Hepatocyte (in vitro differentiated cells): Measurements from ENCODE around the gene MAP3K2. TPM values are rescaled to one million over a fixed set of nuclear protein-coding genes. Genes with fewer than 3 reads are reported as not detected.

Experiments
- DNase-seq: peaks from one replicate; pipeline ENCODE4 v3.0.0-alpha.2; 2016; ENCODE audit warnings: low spot score
- H2AFZ ChIP-seq: fragments of 200-600 bp; sonication (generic); 2 replicates; pipeline ENCODE4 v1.6.0; 2016; ENCODE audit warnings: antibody characterized with exemption, mild to moderate bottlenecking
- H3K27ac ChIP-seq: fragments of 200-600 bp; sonication (generic); 2 replicates; pipeline ENCODE4 v1.5.1; 2016; ENCODE audit warnings: mild to moderate bottlenecking
- H3K27me3 ChIP-seq: fragments of 200-600 bp; sonication (generic); 2 replicates; pipeline ENCODE4 v1.6.1; 2016
- H3K36me3 ChIP-seq: fragments of 200-600 bp; sonication (generic); replicated peaks from 2 replicates; pipeline ENCODE4 v1.5.1; 2016; ENCODE audit warnings: low read depth; ENCODE audit not compliant: insufficient read depth
- H3K4me1 ChIP-seq: fragments of 200-600 bp; sonication (generic); 2 replicates; pipeline ENCODE4 v1.5.1; 2016; ENCODE audit warnings: mild to moderate bottlenecking, moderate library complexity; ENCODE audit not compliant: insufficient read depth
- H3K4me2 ChIP-seq: fragments of 200-600 bp; sonication (generic); 2 replicates; pipeline ENCODE4 v1.6.0; 2016
- H3K4me3 ChIP-seq: fragments of 200-600 bp; sonication (generic); 2 replicates; pipeline ENCODE4 v1.5.1; 2016; ENCODE audit warnings: mild to moderate bottlenecking
- H3K79me2 ChIP-seq: fragments of 200-600 bp; sonication (generic); 2 replicates; pipeline ENCODE4 v1.6.0; 2017; ENCODE audit warnings: mild to moderate bottlenecking
- H3K9me2 ChIP-seq: fragments of 200-600 bp; sonication (generic); replicated peaks from 2 replicates; pipeline ENCODE4 v1.6.0; 2017; ENCODE audit warnings: mild to moderate bottlenecking; ENCODE audit not compliant: insufficient read depth
- H3K9me3 ChIP-seq: fragments of 200-600 bp; sonication (generic); 2 replicates; pipeline ENCODE4 v1.5.1; 2016; ENCODE audit warnings: low read depth, mild to moderate bottlenecking
- H4K20me1 ChIP-seq: fragments of 200-600 bp; sonication (generic); 2 replicates; pipeline ENCODE4 v1.6.0; 2016; ENCODE audit warnings: mild to moderate bottlenecking; ENCODE audit not compliant: insufficient read depth, poor library complexity, severe bottlenecking
- EZH2 ChIP-seq: fragments of 200-600 bp; sonication (generic); IDR thresholded peaks from 2 replicates; pipeline ENCODE4 v1.6.1; 2016; ENCODE audit warnings: antibody characterized with exemption, mild to moderate bottlenecking, borderline replicate concordance
- EZH2phosphoT487 ChIP-seq: fragments of 200-600 bp; sonication (generic); IDR thresholded peaks from one replicate; pipeline ENCODE4 v1.6.1; 2018; ENCODE audit warnings: antibody characterized with exemption, mild to moderate bottlenecking, low read depth, moderate library complexity; ENCODE audit not compliant: unreplicated experiment, severe bottlenecking
- WGBS: methylation state at CpG from one replicate; pipeline ENCODE4 v1.1.6; 2016; ENCODE audit warnings: low lambda C conversion rate; ENCODE audit errors: missing lambda C conversion rate; 5-methylcytosine and 5-hydroxymethylcytosine counted together
- polyA plus RNA-seq: library from polyadenylated mRNA; unstranded; fragments of >200 nt; fragmentation: Nextera tagmentation; extraction: Ambion mirVana; gene quantifications from 2 replicates; pipeline ENCODE4 v1.2.1, GENCODE V29; 2016
- total RNA-seq: library from RNA; depleted of rRNA; stranded (reverse); fragments of >200 nt; gene quantifications from 2 replicates; pipeline ENCODE4 v1.2.3, GENCODE V29; 2014
- TF ChIP-seq, protein P1 (sequence below): fragments of 200-600 bp; sonication (generic); IDR thresholded peaks from 2 replicates; pipeline ENCODE4 v1.5.1; 2016; ENCODE audit warnings: antibody characterized with exemption, mild to moderate bottlenecking; ENCODE audit not compliant: poor library complexity

Gene MAP3K2
- total and polyA plus RNA-seq, 2 experiments from 2014 or later = 28.5 to 52.5 TPM

DNA sequence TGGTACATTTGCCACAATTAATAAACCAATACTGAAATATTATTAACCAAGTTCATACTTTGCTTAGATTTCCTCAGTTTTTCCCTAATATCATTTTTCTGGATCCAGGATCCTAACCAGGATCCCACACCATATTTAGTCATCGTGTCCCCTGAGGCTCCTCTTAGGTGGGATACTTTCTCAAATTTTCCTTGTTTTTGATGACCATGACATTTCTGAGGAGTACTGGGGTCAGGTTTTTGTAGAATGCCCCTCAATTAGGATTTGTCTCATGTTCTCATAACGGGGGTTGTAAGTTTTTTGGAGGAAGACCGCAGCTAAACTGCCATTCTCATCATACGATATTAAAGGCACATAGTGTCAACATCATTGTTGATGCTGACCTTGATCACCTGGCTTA lies 78.3 kb downstream of the MAP3K2 start:
- H4K20me1 ChIP-seq = peaks cover 2% of the 10 kb centered on the region
- H3K4me2 ChIP-seq = no peak overlapping the region
- TF ChIP-seq, protein P1, sequence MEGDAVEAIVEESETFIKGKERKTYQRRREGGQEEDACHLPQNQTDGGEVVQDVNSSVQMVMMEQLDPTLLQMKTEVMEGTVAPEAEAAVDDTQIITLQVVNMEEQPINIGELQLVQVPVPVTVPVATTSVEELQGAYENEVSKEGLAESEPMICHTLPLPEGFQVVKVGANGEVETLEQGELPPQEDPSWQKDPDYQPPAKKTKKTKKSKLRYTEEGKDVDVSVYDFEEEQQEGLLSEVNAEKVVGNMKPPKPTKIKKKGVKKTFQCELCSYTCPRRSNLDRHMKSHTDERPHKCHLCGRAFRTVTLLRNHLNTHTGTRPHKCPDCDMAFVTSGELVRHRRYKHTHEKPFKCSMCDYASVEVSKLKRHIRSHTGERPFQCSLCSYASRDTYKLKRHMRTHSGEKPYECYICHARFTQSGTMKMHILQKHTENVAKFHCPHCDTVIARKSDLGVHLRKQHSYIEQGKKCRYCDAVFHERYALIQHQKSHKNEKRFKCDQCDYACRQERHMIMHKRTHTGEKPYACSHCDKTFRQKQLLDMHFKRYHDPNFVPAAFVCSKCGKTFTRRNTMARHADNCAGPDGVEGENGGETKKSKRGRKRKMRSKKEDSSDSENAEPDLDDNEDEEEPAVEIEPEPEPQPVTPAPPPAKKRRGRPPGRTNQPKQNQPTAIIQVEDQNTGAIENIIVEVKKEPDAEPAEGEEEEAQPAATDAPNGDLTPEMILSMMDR = no peak
- TF ChIP-seq EZH2phosphoT487 (no peak), EZH2 (no peak)
- H3K79me2 ChIP-seq = no peaks in the 10 kb centered on the region
- H3K36me3 ChIP-seq = no peaks in the 10 kb centered on the region
- H3K27me3 ChIP-seq = no peaks in the 10 kb centered on the region
- WGBS = 99% methylated on average over 4 of the region's 4 CpGs
- no peak for DNase-seq
- H3K4me1 ChIP-seq = no peaks in the 10 kb centered on the region
- H3K9me2 ChIP-seq = no peaks in the 10 kb centered on the region
- no peak overlapping the region for H3K4me3 ChIP-seq
- H3K27ac ChIP-seq = no peak overlapping the region
- H2AFZ ChIP-seq = no peak overlapping the region
- no peaks in the 10 kb centered on the region for H3K9me3 ChIP-seq

DNA sequence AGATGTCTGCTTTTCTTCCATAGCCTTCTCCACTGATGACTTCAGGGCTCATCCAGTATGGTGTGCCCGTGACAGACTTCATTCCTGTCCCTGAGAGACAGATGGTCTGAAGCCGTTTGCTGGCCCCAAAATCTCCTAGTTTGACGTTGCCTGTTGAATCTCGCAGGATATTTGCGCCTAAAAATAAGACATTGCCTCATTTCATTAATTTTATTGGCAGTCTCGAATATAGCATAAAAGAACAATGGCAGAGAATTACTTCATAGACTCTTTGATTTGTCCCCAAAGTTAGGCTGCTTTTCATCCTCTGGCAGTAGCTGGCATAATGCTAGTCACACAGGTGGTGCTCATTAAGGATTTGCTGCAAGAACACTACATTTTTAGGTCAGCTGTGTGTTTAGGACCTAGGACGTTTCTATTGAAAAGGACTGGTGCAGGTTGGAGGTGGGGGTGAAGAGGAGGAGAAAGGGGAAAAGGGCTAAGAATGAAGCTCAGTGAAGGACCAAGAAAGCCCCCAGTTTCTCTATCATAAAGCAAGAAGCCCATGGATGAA lies 79.1 kb downstream of the MAP3K2 start:
- TF ChIP-seq EZH2 = no peak
- no peak for TF ChIP-seq EZH2phosphoT487
- TF ChIP-seq, protein P1 = no peak
- WGBS = 94% methylated on average over 7 of the region's 7 CpGs

DNA sequence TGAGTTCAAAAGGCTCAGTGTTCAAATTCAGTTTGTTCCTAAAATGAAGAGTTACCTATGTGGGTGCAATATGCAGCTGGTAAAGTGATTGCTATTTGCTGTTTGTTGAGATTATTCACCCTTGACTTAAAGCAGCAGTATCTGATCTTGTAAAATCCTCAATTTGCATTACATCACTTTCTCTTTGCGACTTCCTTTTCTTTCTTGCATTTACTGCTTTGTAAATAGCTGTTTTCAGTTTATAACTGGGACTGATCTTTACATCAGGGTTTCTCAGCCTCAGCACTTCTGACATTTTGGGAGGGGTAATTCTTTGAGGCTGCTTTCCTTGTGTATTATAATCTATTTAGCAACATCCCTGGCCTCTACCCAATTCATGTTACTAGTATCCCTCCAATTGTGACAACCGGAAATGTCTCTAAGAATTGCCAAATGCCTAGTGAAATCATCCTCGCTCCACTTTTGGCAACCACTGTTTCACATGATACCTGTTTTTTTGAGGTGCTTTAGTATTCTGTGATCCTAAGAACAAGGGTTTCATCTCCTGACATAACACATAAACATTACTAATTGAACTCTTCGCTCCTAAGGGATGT lies 81.7 kb downstream of the MAP3K2 start:
- H3K79me2 ChIP-seq = no peaks in the 10 kb centered on the region
- no peak overlapping the region for H3K4me2 ChIP-seq
- H3K4me3 ChIP-seq = no peak overlapping the region
- no peaks in the 10 kb centered on the region for H3K9me2 ChIP-seq
- TF ChIP-seq EZH2phosphoT487 (no peak), EZH2 (no peak)
- TF ChIP-seq, protein P1 = no peak
- 90% methylated on average over 4 of the region's 4 CpGs for WGBS
- H4K20me1 ChIP-seq = no peaks in the 10 kb centered on the region
- no peak for DNase-seq
- H3K27ac ChIP-seq = no peak overlapping the region
- H3K36me3 ChIP-seq = no peaks in the 10 kb centered on the region
- no peaks in the 10 kb centered on the region for H3K27me3 ChIP-seq
- H3K4me1 ChIP-seq = no peaks in the 10 kb centered on the region
- no peaks in the 10 kb centered on the region for H3K9me3 ChIP-seq
- no peak overlapping the region for H2AFZ ChIP-seq

More for the DNA sequence above, 79.1 kb downstream of the MAP3K2 start:
- H3K9me3 ChIP-seq = no peaks in the 10 kb centered on the region
- no peak overlapping the region for H3K4me2 ChIP-seq
- no peaks in the 10 kb centered on the region for H3K27me3 ChIP-seq
- H3K79me2 ChIP-seq = no peaks in the 10 kb centered on the region
- no peaks in the 10 kb centered on the region for H3K36me3 ChIP-seq
- no peaks in the 10 kb centered on the region for H3K9me2 ChIP-seq
- no peak overlapping the region for H2AFZ ChIP-seq
- DNase-seq = no peak
- H3K4me3 ChIP-seq = no peak overlapping the region
- H3K4me1 ChIP-seq = no peaks in the 10 kb centered on the region
- H3K27ac ChIP-seq = no peak overlapping the region
- peaks cover 2% of the 10 kb centered on the region for H4K20me1 ChIP-seq
